Neuronal stem cell (in vitro differentiated cells): Measurements from ENCODE around the gene KRTAP12-4.
A peak's percentile ranks its signal among the peaks of the same experiment; 100 is the strongest.

ENCODE experiments used
- DNase-seq: peaks from one replicate; pipeline ENCODE4 v3.0.0-alpha.2; 2013; ENCODE audit warnings: low spot score
- H2AFZ ChIP-seq: one replicate; pipeline ENCODE4 v1.6.1; 2013; ENCODE audit warnings: mild to moderate bottlenecking, low read length, inconsistent platforms
- H2AK5ac ChIP-seq: 2 replicates; pipeline ENCODE4 v1.6.1; 2013; ENCODE audit warnings: low read depth, mild to moderate bottlenecking, inconsistent platforms, low read length, moderate library complexity, mixed read lengths
- H2BK120ac ChIP-seq: 2 replicates; pipeline ENCODE4 v1.6.1; 2013; ENCODE audit warnings: low read depth, mild to moderate bottlenecking, inconsistent platforms, low read length, moderate library complexity, mixed read lengths
- H2BK12ac ChIP-seq: one replicate; pipeline ENCODE4 v1.6.1; 2013; ENCODE audit warnings: low read length, inconsistent platforms
- H2BK15ac ChIP-seq: 2 replicates; pipeline ENCODE4 v1.6.1; 2013; ENCODE audit warnings: mild to moderate bottlenecking, low read length, inconsistent platforms, mixed read lengths
- H2BK5ac ChIP-seq: one replicate; pipeline ENCODE4 v1.6.1; 2013; ENCODE audit warnings: inconsistent platforms, mild to moderate bottlenecking, low read length, moderate library complexity
- H3K14ac ChIP-seq: one replicate; pipeline ENCODE4 v1.6.1; 2013; ENCODE audit warnings: low read length, inconsistent platforms
- H3K18ac ChIP-seq: 2 replicates; pipeline ENCODE4 v1.6.1; 2013; ENCODE audit warnings: low read length, inconsistent platforms
- H3K23ac ChIP-seq: 2 replicates; pipeline ENCODE4 v1.6.1; 2013; ENCODE audit warnings: low read depth, mild to moderate bottlenecking, mixed read lengths, low read length, inconsistent platforms; ENCODE audit not compliant: poor library complexity
- H3K27ac ChIP-seq: replicated peaks from 3 replicates; pipeline ENCODE4 v1.5.1; 2013; ENCODE audit warnings: low read length, inconsistent platforms
- H3K27me3 ChIP-seq, 3 experiments: 2 replicates each; pipeline ENCODE4 v1.6.1; 2013; ENCODE audit warnings: low read length in 3 of 3, mild to moderate bottlenecking in 2 of 3, inconsistent platforms in 1 of 3, low read depth in 1 of 3, mixed read lengths in 1 of 3, moderate library complexity in 1 of 3; ENCODE audit not compliant: control insufficient read depth in 3 of 3, insufficient read depth in 3 of 3
- H3K36me3 ChIP-seq, 2 donors: replicated peaks in 1 of 2; 2 replicates each; pipeline ENCODE4 v1.6.1; 2013; ENCODE audit warnings: low read length in 2 of 2; ENCODE audit not compliant: control insufficient read depth in 2 of 2, insufficient read depth in 2 of 2
- H3K4ac ChIP-seq: 2 replicates; pipeline ENCODE4 v1.6.1; 2013; ENCODE audit warnings: inconsistent platforms, mild to moderate bottlenecking, low read length, moderate library complexity
- H3K4me1 ChIP-seq, 2 donors: 1 replicate in 1 of 2; 2 replicates in 1 of 2; pipeline ENCODE4 v1.6.1; 2013; ENCODE audit warnings: low read length in 2 of 2, low read depth in 1 of 2; ENCODE audit not compliant: control insufficient read depth in 2 of 2, insufficient read depth in 1 of 2
- H3K4me2 ChIP-seq: one replicate; pipeline ENCODE4 v1.6.1; 2013; ENCODE audit warnings: mild to moderate bottlenecking, low read length, inconsistent platforms; ENCODE audit not compliant: insufficient read depth, poor library complexity, severe bottlenecking
- H3K4me3 ChIP-seq, 2 donors: 2 replicates each; pipeline ENCODE4 v1.5.1; 2013; ENCODE audit warnings: low read length in 2 of 2, mild to moderate bottlenecking in 2 of 2, inconsistent platforms in 1 of 2, moderate library complexity in 1 of 2
- H3K79me1 ChIP-seq: one replicate; pipeline ENCODE4 v1.6.1; 2013; ENCODE audit warnings: low read depth, mild to moderate bottlenecking, inconsistent platforms, low read length, moderate library complexity
- H3K9ac ChIP-seq: one replicate; pipeline ENCODE4 v1.6.1; 2013; ENCODE audit warnings: mild to moderate bottlenecking, low read depth, low read length, inconsistent platforms; ENCODE audit not compliant: poor library complexity
- H3K9me3 ChIP-seq, 2 donors: replicated peaks in 1 of 2; 2 replicates each; pipeline versions ENCODE3 to v1.6.1; 2013; ENCODE audit warnings: low read length in 2 of 2, mild to moderate bottlenecking in 2 of 2, inconsistent platforms in 1 of 2, low read depth in 1 of 2, mixed read lengths in 1 of 2, moderate library complexity in 1 of 2; ENCODE audit not compliant: control insufficient read depth in 2 of 2, insufficient read depth in 1 of 2
- H4K8ac ChIP-seq: one replicate; pipeline ENCODE4 v1.6.1; 2013; ENCODE audit warnings: low read depth, mild to moderate bottlenecking, inconsistent platforms, low read length, moderate library complexity
- H4K91ac ChIP-seq: one replicate; pipeline ENCODE4 v1.6.1; 2013; ENCODE audit warnings: low read length, low read depth, mild to moderate bottlenecking, inconsistent platforms; ENCODE audit not compliant: poor library complexity
- WGBS, 2 donors: extraction: QIAGEN DNeasy Blood & Tissue Kit; methylation state at CpG; one replicate each; pipeline ENCODE4 v1.1.7; 2013; ENCODE audit warnings: missing lambda C conversion rate in 2 of 2, mixed read lengths in 1 of 2; ENCODE audit not compliant: insufficient read length in 2 of 2, insufficient replicate concordance in 1 of 2; ENCODE audit errors: extremely low coverage in 2 of 2; 5-methylcytosine and 5-hydroxymethylcytosine counted together

Gene KRTAP12-4

GRCh38 chr21:44615466-44615865 lies 39.0 kb downstream of the KRTAP12-4 start:
- H3K9ac ChIP-seq, result no peak overlapping the region
- WGBS, 2 donors, result no CpG with 5 or more reads among the region's 8 CpGs

GRCh38 chr21:44614961-44615391 lies 39.5 kb downstream of the KRTAP12-4 start:
- Histone ChIP-seq H3K23ac (no peak overlapping the region), H3K4me1 (no peaks in the 10 kb centered on the region), H2AFZ (no peak overlapping the region), H3K36me3 (no peaks in the 10 kb centered on the region), H3K9ac (no peak overlapping the region), H4K91ac (no peak overlapping the region), H3K27ac (no peak overlapping the region), H2AK5ac (no peak overlapping the region), H2BK5ac (no peak overlapping the region), H3K9me3 (peaks cover 5 to 9% of the 10 kb centered on the region in 2 donors), H3K27me3 (no peaks in the 10 kb centered on the region), H2BK12ac (no peak overlapping the region), H3K4ac (no peak overlapping the region), H3K18ac (no peak overlapping the region), H2BK15ac (no peak overlapping the region), H3K4me2 (no peak overlapping the region), H4K8ac (no peak overlapping the region), H2BK120ac (no peak overlapping the region), H3K14ac (no peak overlapping the region), H3K79me1 (no peaks in the 10 kb centered on the region), H3K4me3 (no peak overlapping the region)
- DNase-seq, result no peak
- no CpG with 5 or more reads among the region's 28 CpGs for WGBS, 2 donors

More at GRCh38 chr21:44615466-44615865, 39.0 kb downstream of the KRTAP12-4 start:
- no peak for DNase-seq
- no peak overlapping the region for H2BK15ac ChIP-seq
- H3K23ac ChIP-seq, result no peak overlapping the region
- no peak overlapping the region for H3K27ac ChIP-seq
- no peaks in the 10 kb centered on the region for H3K36me3 ChIP-seq
- no peak overlapping the region for H2BK12ac ChIP-seq
- H2AFZ ChIP-seq, result no peak overlapping the region
- no peak overlapping the region for H3K4me2 ChIP-seq
- no peak overlapping the region for H3K14ac ChIP-seq
- no peak overlapping the region for H2BK5ac ChIP-seq
- H3K4me3 ChIP-seq, result no peak overlapping the region
- no peaks in the 10 kb centered on the region for H3K27me3 ChIP-seq
- peaks cover 5 to 10% of the 10 kb centered on the region in 2 donors for H3K9me3 ChIP-seq
- H2BK120ac ChIP-seq, result no peak overlapping the region
- H4K8ac ChIP-seq, result no peak overlapping the region
- H3K4ac ChIP-seq, result no peak overlapping the region
- H3K4me1 ChIP-seq, result no peaks in the 10 kb centered on the region
- H2AK5ac ChIP-seq, result peak overlapping the region; percentile 44
- H4K91ac ChIP-seq, result peak overlapping the region; percentile 59
- H3K79me1 ChIP-seq, result no peaks in the 10 kb centered on the region
- H3K18ac ChIP-seq, result peak overlapping the region; percentile 89

GRCh38 chr21:44614161-44614631 lies 40.3 kb downstream of the KRTAP12-4 start:
- Histone ChIP-seq H3K23ac (peak overlapping the region; percentile 86), H2BK5ac (peak overlapping the region; percentile 66), H3K27ac (no peak overlapping the region), H3K4me3 (no peak overlapping the region), H2BK120ac (peak overlapping the region; percentile 49), H3K14ac (no peak overlapping the region), H3K4me2 (no peak overlapping the region), H3K4ac (peak overlapping the region; percentile 39), H2BK15ac (peak overlapping the region; percentile 88), H3K27me3 (no peaks in the 10 kb centered on the region), H3K4me1 (no peaks in the 10 kb centered on the region), H3K79me1 (no peaks in the 10 kb centered on the region), H3K9me3 (peaks cover 6 to 8% of the 10 kb centered on the region in 2 donors), H3K9ac (no peak overlapping the region), H3K36me3 (no peaks in the 10 kb centered on the region), H2AK5ac (peak overlapping the region; percentile 94), H3K18ac (peak overlapping the region; percentile 81), H4K91ac (peak overlapping the region; percentile 57), H2BK12ac (peak overlapping the region; percentile 68), H4K8ac (no peak overlapping the region), H2AFZ (no peak overlapping the region)
- no CpG with 5 or more reads among the region's 20 CpGs for WGBS, 2 donors
- no peak for DNase-seq

GRCh38 chr21:44613386-44614155 lies 40.9 kb downstream of the KRTAP12-4 start:
- Histone ChIP-seq H3K18ac (peak overlapping the region; percentile 81), H2AK5ac (peak overlapping the region; percentile 94), H2BK12ac (peak overlapping the region; percentile 68), H3K79me1 (no peaks in the 10 kb centered on the region), H3K27me3 (no peaks in the 10 kb centered on the region), H3K23ac (peak overlapping the region; percentile 86), H3K4me2 (no peak overlapping the region), H3K14ac (no peak overlapping the region), H3K4me1 (no peaks in the 10 kb centered on the region), H2BK5ac (peak overlapping the region; percentile 66), H4K91ac (peak overlapping the region; percentile 57), H3K4ac (peak overlapping the region; percentile 39), H4K8ac (peak overlapping the region; percentile 93), H2AFZ (no peak overlapping the region), H3K27ac (no peak overlapping the region), H2BK120ac (no peak overlapping the region), H3K9me3 (peaks cover 3 to 8% of the 10 kb centered on the region in 2 donors), H2BK15ac (peak overlapping the region; percentile 79), H3K4me3 (no peak overlapping the region), H3K36me3 (no peaks in the 10 kb centered on the region), H3K9ac (no peak overlapping the region)
- DNase-seq, result no peak
- WGBS, 2 donors, result no CpG with 5 or more reads among the region's 26 CpGs
